ENCODE results near the gene NFIX.
A peak's percentile ranks its signal among the peaks of the same experiment; 100 is the strongest.
"Not testable (repeated sequence)": the region's sequence is repeated elsewhere in the genome, so short reads cannot be mapped to it uniquely, and the experiment has no call there.

Gene NFIX

GRCh38 chr19:12994701-12995595, at the start of gene NFIX:
NFIX (plus strand) TSS chr19:12995475; CDS start chr19:12995838, 363 bp downstream.
- peak in 4 of 14 donors; percentile 25 to 58 (median 38) for DNase-seq

GRCh38 chr19:12945479-12946091, 49.7 kb upstream of the NFIX start, which contains the start of gene RAD23A:
RAD23A (plus strand) TSS chr19:12945862; CDS start chr19:12945949, 87 bp downstream.
- DNase-seq: peak; percentile 41 to 93 (median 83)

GRCh38 chr19:12946092-12946721, 49.1 kb upstream of the NFIX start:
- DNase-seq: peak in 6 of 14 donors; percentile 33 to 70 (median 48)

GRCh38 chr19:12946731-12947496, 48.4 kb upstream of the NFIX start:
- no peak for DNase-seq

- no peak for DNase-seq
Observed at GRCh38 chr19:12947702-12948611, 47.3 kb upstream of the NFIX start.

- no peak for DNase-seq
Observed at GRCh38 chr19:12948612-12949362, 46.5 kb upstream of the NFIX start.

- no peak for DNase-seq
Observed at GRCh38 chr19:12949363-12950283, 45.7 kb upstream of the NFIX start.

- DNase-seq: not testable (repeated sequence)
Observed at GRCh38 chr19:12952050-12952449, 43.2 kb upstream of the NFIX start.

GRCh38 chr19:12952488-12953137, 42.7 kb upstream of the NFIX start:
- DNase-seq: peak in 2 of 14 donors; percentile 47 to 86

GRCh38 chr19:12953138-12953798, 42.0 kb upstream of the NFIX start:
- DNase-seq: peak in 10 of 14 donors; percentile 21 to 86 (median 38)

GRCh38 chr19:12953799-12954611, 41.3 kb upstream of the NFIX start:
- peak in 1 of 14 donors; percentile 35 for DNase-seq

GRCh38 chr19:12954612-12954962, 40.7 kb upstream of the NFIX start:
- no peak for DNase-seq

- DNase-seq: not testable (repeated sequence)
Observed at GRCh38 chr19:12955575-12955974, 39.7 kb upstream of the NFIX start.

- no peak for DNase-seq
Observed at GRCh38 chr19:12955996-12956395, 39.3 kb upstream of the NFIX start.

- DNase-seq: peak in 12 of 14 donors; percentile 5 to 68 (median 44)
Observed at GRCh38 chr19:12956446-12957388, 38.6 kb upstream of the NFIX start, which contains the start of gene GADD45GIP1. GADD45GIP1 (minus strand) TSS chr19:12957223; CDS start chr19:12957212, 11 bp downstream.

Data from C1 segment of cervical spinal cord (tissue), 14 donors.